Central memory CD8-positive, alpha-beta T cell (primary cell): ENCODE measurements around the gene IFNE.
"Not testable (repeated sequence)": the region's sequence is repeated elsewhere in the genome, so short reads cannot be mapped to it uniquely, and the experiment has no call there.

ENCODE experiments used
- ATAC-seq: fragments of 150-1000 bp; cut with Tn5 transposase; replicated peaks from 2 replicates; pipeline ENCODE4 v1.10.0; 2022; ENCODE audit warnings: mild to moderate bottlenecking, moderate FRiP score, moderate number of reproducible peaks; ENCODE audit not compliant: poor library complexity, severe bottlenecking; ENCODE audit errors: extremely low read depth
- DNase-seq, 2 donors: peaks; one replicate each; pipeline ENCODE4 v3.0.0; 2021; ENCODE audit warnings: low spot score in 2 of 2
- H3K27ac Mint-ChIP-seq: one replicate; pipeline ENCODE4 v1.8.0; 2022; ENCODE audit warnings: low read depth, mild to moderate bottlenecking, moderate library complexity, mixed read lengths
- H3K27me3 Mint-ChIP-seq: one replicate; pipeline ENCODE4 v1.8.0; 2022; ENCODE audit warnings: mixed read lengths
- H3K36me3 Mint-ChIP-seq: one replicate; pipeline ENCODE4 v1.8.0; 2022; ENCODE audit warnings: mild to moderate bottlenecking, moderate library complexity, mixed read lengths; ENCODE audit not compliant: insufficient read depth
- H3K4me1 Mint-ChIP-seq: one replicate; pipeline ENCODE4 v1.8.0; 2022; ENCODE audit warnings: mixed read lengths
- H3K4me3 Mint-ChIP-seq: one replicate; pipeline ENCODE4 v1.8.0; 2022; ENCODE audit warnings: mild to moderate bottlenecking, moderate library complexity, mixed read lengths
- H3K9me3 Mint-ChIP-seq: one replicate; pipeline ENCODE4 v1.8.0; 2022; ENCODE audit warnings: mixed read lengths

IFNE gene

DNA sequence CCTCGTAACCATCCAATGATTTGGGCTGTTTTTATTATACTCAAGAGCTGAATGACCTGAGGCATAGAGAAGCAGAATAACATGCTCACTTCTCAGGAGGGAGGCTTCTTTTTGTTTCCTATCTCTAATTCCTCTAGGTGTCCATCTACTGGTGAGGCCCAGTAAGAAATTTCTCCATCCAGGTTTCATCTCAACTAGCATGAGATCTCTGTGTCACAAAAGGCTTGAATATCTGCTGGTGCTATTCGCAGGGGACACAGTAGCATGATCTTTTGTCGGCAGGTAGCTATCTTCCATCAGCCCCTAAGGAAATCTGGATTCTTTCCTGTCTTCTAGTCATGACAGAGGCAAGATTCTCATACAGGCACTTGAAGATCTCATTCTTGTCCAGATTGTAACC is 8.9 kb downstream of the IFNE start:
- Mint-ChIP-seq H3K4me1 (no peaks in the 10 kb centered on the region), H3K27ac (no peak overlapping the region), H3K36me3 (no peaks in the 10 kb centered on the region), H3K4me3 (no peak overlapping the region), H3K9me3 (no peaks in the 10 kb centered on the region), H3K27me3 (peaks cover 44% of the 10 kb centered on the region)
- DNase-seq (no peak), ATAC-seq (no peak)

DNA sequence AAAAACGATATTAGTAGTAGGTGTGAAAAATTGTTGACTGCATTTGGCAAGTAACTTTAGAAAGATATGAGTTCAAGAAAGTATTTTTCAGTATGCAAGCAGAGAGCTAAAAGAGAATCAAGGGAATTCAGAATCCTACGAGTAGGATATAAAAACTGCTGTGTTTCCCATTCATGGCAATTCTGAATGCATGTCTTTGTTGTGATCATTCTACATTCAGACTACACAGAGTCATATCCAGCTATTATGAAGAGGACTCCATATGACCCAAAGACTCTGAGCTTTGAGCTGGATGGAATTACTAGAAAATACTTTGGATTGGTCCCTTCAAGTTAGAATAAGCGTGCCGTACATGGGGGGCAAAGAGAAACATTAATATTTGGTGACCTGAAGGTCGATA is 12.0 kb downstream of the IFNE start:
- Mint-ChIP-seq H3K27ac (no peak overlapping the region), H3K36me3 (no peaks in the 10 kb centered on the region), H3K27me3 (peaks cover 41% of the 10 kb centered on the region), H3K4me1 (no peaks in the 10 kb centered on the region), H3K9me3 (no peaks in the 10 kb centered on the region), H3K4me3 (no peak overlapping the region)
- ATAC-seq (no peak), DNase-seq (no peak)

DNA sequence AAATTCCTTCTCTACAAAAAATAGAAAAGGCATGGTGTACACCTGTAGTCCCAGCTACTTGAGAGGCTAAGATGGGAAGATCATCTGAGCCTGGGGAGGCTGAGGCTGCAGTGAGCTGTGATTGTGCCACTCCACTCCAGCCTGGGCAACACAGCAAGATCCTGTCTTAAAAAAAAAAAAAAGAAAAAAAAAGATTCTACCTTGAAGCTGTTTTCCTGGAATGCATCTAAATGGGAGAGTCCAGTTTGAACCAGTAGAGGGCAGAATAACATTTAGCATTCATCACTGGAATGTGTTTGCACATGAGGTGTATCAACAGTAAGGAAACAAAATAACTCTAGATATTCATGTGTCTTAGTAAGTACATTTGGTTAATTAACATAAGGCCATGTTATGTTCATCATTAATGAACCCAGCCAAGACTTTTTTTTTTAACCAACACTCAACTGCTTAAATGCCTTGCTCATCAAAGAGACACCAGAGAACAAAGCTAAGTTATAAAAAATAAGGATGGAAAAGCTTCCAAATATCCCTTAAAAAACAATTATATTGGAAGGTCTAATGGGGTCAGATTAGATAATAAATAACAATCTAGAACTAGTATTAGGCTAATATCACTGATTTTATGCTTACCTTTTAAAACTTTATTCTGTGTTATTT is 16.1 kb downstream of the IFNE start:
- Mint-ChIP-seq H3K4me1 (no peaks in the 10 kb centered on the region), H3K27me3 (peaks cover 66% of the 10 kb centered on the region), H3K36me3 (no peaks in the 10 kb centered on the region), H3K27ac (no peak overlapping the region), H3K4me3 (no peak overlapping the region), H3K9me3 (no peaks in the 10 kb centered on the region)
- ATAC-seq (no peak), DNase-seq (no peak)

DNA sequence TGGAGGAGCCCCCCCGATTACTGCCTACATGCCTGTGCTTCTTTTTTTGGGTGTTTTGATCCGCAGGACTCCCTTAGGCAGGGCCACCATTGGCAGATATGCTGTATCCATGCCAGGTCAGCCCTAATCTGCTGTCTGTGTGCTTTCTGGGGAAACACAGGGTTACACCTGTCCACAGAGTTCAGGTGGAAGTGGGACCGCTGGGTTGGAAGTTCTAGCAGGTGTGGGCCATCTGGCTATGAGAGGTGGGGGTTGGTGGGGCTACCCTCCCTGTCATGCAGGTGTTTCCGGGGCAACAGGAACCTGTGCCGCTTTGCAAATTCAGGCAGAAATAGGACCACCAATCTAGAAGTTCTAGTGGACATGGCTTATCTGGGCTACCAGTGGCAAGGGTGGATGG is 17.0 kb downstream of the IFNE start:
- no peaks in the 10 kb centered on the region for H3K4me1 Mint-ChIP-seq
- no peak overlapping the region for H3K4me3 Mint-ChIP-seq
- ATAC-seq (no peak), DNase-seq (no peak)
- no peaks in the 10 kb centered on the region for H3K9me3 Mint-ChIP-seq
- no peaks in the 10 kb centered on the region for H3K36me3 Mint-ChIP-seq
- H3K27me3 Mint-ChIP-seq: peaks cover 74% of the 10 kb centered on the region
- no peak overlapping the region for H3K27ac Mint-ChIP-seq

DNA sequence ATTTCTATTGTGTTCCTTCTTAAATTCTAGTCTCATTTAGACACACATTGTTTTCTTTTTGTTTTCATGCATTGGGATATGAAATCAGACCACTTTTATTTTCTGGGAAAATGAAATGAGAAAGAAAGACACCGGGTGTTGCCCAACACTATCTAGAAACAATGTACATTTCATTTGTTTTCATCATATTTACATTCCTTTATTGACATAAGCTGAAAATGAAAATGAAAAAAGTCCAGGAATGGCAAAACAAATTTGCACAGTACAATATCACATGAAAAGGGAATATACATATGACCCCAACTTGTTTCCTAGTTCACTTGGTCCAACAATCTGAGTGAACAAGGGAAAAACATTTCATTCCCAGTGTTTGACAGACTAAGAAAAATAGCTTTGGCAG is 20.7 kb downstream of the IFNE start:
- Mint-ChIP-seq H3K4me1 (no peaks in the 10 kb centered on the region), H3K4me3 (no peak overlapping the region), H3K9me3 (no peaks in the 10 kb centered on the region), H3K36me3 (no peaks in the 10 kb centered on the region), H3K27me3 (peaks cover 81% of the 10 kb centered on the region), H3K27ac (no peak overlapping the region)
- no peak for ATAC-seq
- no peak for DNase-seq

DNA sequence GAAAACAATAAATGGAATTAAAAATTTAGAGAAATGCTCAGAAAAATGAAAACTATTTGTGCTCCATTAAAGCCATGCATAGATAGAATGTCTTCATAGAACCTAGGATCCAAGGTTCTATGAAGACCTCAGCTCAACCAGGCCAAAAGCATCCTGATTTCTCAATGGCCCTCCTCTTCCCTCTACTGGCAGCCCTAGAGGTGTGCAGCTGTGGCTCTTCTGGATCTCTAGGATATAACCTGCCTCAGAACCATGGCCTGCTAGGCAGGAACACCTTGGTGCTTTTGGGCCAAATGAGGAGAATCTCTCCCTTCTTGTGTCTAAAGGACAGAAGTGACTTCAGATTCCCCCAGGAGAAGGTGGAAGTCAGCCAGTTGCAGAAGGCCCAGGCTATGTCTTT is 26.8 kb downstream of the IFNE start:
- H3K9me3 Mint-ChIP-seq: no peaks in the 10 kb centered on the region
- ATAC-seq (peak; percentile 46), DNase-seq (no peak)
- H3K36me3 Mint-ChIP-seq: no peaks in the 10 kb centered on the region
- no peak overlapping the region for H3K4me3 Mint-ChIP-seq
- H3K27me3 Mint-ChIP-seq: peaks cover 43% of the 10 kb centered on the region
- no peak overlapping the region for H3K27ac Mint-ChIP-seq
- H3K4me1 Mint-ChIP-seq: no peaks in the 10 kb centered on the region

DNA sequence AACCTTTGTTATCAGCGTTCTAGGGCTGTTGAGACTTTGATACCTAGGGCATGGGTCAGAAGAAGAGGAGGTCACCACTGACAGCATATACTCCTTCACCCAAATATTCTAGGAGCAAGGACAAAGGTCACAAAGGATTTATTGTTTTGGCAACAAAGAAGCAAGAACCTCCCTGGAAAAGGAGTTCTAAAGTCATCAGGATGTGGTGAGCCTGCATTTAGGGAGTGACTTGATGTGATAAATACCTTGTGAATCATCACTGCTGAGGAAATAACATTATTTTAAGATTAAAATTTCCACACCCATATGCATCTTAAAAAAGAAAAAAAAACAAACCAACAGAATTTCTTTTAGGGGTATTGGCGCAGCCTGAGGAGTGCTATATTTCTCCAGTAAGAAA is 28.0 kb downstream of the IFNE start:
- Mint-ChIP-seq H3K4me1 (no peaks in the 10 kb centered on the region), H3K36me3 (no peaks in the 10 kb centered on the region), H3K27me3 (peaks cover 47% of the 10 kb centered on the region), H3K4me3 (no peak overlapping the region), H3K27ac (no peak overlapping the region), H3K9me3 (no peaks in the 10 kb centered on the region)
- no peak for DNase-seq
- ATAC-seq: no peak

DNA sequence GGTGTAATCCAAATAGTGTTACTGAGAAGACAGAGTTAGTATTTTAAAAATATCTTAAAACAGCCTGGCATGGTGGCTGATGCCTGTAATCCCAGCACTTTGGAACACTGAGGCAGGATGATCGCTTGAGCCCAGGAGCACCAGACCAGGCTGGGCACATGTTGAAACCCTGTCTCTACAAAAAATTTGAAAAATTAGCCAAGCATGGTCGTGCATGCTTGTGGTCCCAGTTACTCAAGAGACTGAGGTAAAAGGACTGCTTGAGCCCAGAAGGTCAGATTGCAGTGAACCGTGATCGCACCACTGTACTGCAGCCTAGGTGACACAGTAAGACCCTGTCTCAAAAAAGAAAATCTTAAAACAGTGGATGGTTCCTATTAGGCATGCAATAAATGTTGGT is 29.4 kb downstream of the IFNE start:
- Mint-ChIP-seq H3K27me3 (peaks cover 47% of the 10 kb centered on the region), H3K4me1 (no peaks in the 10 kb centered on the region), H3K36me3 (no peaks in the 10 kb centered on the region), H3K27ac (no peak overlapping the region), H3K4me3 (no peak overlapping the region), H3K9me3 (no peaks in the 10 kb centered on the region)
- ATAC-seq (no peak), DNase-seq (no peak)

DNA sequence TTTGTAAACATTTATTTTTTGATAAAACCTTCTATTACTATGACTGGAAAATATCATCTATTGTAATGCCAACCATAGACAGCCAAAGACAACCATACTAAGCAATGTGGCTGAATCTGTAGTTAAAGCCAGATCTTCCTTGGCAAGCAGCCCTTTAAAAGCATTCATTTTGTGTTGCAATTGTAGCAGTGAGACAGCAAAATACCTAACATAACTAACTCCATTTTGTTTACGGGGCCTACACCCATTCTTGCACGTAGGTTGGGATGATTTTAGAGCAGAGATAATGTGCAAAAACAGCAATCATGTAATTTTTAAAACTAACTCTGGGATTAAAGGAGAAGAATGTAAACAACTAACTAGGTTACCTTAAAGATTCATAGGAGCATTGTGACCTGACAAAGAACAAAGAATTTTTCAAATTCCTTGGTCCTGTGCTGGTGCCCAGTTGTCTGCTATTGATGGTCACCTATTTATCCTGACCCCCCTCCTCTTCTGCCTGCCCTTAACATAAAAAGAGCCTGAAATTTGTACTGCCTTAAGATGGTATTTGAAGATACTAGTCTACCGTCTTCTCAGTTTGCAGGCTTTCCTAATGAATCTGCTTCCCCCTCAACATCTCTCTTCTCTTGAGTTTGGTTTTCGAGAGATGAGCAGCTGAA is 31.2 kb downstream of the IFNE start:
- ATAC-seq: no peak
- peaks cover under 1% of the 10 kb centered on the region for H3K36me3 Mint-ChIP-seq

DNA sequence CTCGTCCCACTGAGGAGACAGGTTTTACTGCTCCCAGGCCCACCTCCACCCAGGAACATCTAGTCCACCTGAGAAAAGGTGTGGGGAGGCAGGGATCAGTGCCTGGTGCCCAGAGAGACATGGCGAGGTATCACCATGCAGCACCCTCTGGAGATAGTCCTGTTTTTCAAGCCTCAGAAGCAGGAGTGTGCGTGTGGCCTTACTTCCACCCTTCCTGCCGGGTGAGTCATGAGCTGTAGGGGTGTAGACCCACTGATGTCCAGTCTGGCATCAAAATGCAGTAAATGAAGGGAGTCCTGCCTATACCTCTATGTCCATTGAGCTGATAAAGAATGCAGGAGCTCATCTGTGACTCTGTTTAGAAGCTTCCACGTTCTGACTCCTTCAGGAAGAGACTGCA is 32.8 kb downstream of the IFNE start:
- peaks cover 31% of the 10 kb centered on the region for H3K27me3 Mint-ChIP-seq
- H3K9me3 Mint-ChIP-seq, H3K4me3 Mint-ChIP-seq, H3K36me3 Mint-ChIP-seq, H3K27ac Mint-ChIP-seq, ATAC-seq, H3K4me1 Mint-ChIP-seq, DNase-seq: not testable (repeated sequence)

More for the DNA sequence above, 31.2 kb downstream of the IFNE start:
- Mint-ChIP-seq H3K4me3 (no peak overlapping the region), H3K4me1 (no peaks in the 10 kb centered on the region), H3K27me3 (peaks cover 31% of the 10 kb centered on the region), H3K27ac (no peak overlapping the region), H3K9me3 (no peaks in the 10 kb centered on the region)
- DNase-seq: no peak

DNA sequence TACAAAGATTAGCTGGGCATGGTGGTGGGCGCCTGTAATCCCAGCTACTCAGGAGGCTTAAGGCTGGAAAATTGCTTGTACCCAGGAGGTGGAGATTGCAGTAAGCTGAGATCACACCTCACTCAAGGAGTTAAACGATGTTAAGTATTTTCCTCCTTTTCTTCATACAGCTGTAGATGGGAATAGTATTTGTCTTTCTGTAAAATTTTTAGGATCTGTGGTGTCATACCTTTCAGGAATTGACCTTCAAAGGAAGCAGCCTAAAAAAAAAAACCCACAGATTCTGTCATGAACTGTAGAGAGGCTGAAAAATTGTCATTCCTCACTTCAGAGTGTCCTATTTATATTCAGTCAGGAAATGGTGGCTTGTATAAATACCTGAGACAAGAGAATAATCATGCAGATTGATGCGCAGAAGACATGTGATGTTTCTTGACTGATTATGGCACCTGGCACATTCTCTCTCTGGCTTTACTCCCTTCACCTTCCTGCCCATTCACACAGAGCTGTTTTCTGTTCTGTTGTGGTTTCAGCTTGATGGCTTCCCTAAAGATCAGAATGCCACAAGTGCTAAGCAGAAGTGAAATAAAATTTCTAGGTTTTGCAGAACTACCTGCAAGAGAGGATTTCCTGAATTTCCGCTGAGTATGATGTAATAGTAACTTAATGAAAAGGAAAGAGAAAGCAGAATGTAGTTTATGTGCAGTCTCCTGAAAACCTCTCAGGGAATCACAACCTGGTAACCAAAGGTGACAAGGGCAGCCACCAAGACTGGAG is 38.1 kb downstream of the IFNE start:
- H3K27me3 Mint-ChIP-seq: peaks cover 19% of the 10 kb centered on the region
- peak; percentile 91 for ATAC-seq
- H3K4me3 Mint-ChIP-seq: peak overlapping the region; percentile 16

DNA sequence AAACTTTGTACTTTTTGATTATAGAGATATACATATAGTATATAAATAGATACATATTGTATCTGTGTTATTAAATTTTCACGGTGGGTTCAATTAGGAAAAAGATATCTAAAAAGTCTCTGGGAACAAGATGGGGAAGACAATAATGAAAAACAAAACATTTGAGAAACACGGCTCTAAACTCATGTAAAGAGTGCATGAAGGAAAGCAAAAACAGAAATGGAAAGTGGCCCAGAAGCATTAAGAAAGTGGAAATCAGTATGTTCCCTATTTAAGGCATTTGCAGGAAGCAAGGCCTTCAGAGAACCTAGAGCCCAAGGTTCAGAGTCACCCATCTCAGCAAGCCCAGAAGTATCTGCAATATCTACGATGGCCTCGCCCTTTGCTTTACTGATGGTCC is 42.0 kb downstream of the IFNE start, which contains the start of gene IFNA1:
Gene IFNA1, plus strand, starts transcription at position 301 of the 400 bp plus-strand sequence. Its CDS starts 69 bp downstream, at position 370.
- no peak within 1 kb of the TSS for H3K27ac Mint-ChIP-seq
- DNase-seq (no peak), ATAC-seq (no peak)
- H3K36me3 Mint-ChIP-seq: no peaks in the 10 kb centered on the region
- no peak within 1 kb of the TSS for H3K4me3 Mint-ChIP-seq
- no peaks in the 10 kb centered on the region for H3K9me3 Mint-ChIP-seq
- H3K4me1 Mint-ChIP-seq: peaks cover 12% of the 10 kb centered on the region
- peaks cover 22% of the 10 kb centered on the region for H3K27me3 Mint-ChIP-seq

More for the DNA sequence above, 38.1 kb downstream of the IFNE start:
- no peaks in the 10 kb centered on the region for H3K9me3 Mint-ChIP-seq
- peak in 1 of 2 donors; percentile 27 for DNase-seq
- peaks cover 2% of the 10 kb centered on the region for H3K36me3 Mint-ChIP-seq
- peaks cover 12% of the 10 kb centered on the region for H3K4me1 Mint-ChIP-seq
- H3K27ac Mint-ChIP-seq: peak overlapping the region; percentile 17

DNA sequence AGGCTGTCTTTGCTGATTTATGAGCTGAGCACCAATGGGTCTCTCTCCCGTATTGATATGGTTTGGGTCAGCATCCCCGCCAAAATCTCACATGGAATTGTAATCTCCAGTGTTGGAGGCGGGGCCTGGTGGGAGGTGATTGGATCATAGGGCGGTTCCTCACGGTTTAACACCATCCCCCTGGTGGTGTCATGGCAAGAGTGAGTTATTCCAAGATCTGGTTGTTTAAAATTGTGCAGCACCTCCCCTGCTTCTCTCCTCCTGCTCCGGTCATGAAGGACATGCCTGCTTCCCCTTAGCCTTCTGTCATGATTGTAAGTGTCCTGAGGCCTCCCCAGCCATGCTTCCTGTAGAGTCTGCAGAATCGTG is 47.1 kb downstream of the IFNE start:
- H3K27me3 Mint-ChIP-seq: peaks cover 61% of the 10 kb centered on the region
- not testable (repeated sequence) for H3K4me1 Mint-ChIP-seq, ATAC-seq, H3K9me3 Mint-ChIP-seq, H3K4me3 Mint-ChIP-seq, DNase-seq, H3K27ac Mint-ChIP-seq, H3K36me3 Mint-ChIP-seq
